ENCODE results near the gene TMEM170B.
A peak's percentile ranks its signal among the peaks of the same experiment; 100 is the strongest.

Gene TMEM170B

DNA sequence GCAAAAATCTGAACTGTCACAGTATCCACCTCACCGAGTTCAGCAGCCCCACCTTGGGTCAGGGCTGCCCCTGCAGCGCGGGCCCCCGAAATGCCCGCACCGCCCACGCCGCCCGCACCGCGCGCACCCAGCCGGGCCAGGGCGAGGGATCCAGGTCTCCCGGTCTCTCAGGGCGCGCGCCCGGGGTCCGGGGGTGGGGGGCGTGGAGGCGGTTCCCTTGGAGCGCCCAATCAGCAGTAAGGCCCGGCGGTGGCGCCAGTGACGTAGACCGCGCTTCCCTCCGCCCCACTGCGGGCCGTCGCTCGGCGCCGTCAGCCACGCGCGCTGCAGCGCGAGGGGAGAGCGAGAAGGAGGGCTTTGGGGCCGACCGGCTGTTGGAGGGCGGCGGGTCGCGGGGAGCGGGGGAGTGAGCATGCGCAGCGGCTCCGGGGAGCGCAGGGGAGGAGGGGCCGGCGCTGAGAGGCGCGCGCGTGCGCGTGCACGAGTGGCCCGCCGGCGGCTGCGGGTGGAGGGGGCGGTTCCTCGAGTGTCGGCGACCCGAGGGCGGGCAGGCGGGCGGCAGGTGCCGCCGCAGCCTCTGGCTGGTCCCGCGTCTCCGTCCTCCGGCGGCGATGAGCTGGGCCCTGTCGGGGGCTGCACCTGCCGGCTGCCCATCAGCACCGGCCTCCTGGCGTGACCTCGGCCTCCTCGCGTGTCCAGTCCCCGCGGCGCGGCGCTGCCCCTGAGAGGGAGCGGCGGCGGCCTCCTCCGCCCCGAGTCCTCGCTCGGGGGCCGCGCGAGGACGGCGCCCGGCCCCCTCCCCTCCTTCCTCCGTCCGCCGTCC lies at the start of gene TMEM170B:
Gene TMEM170B, plus strand, starts transcription at position 521 of the 823 bp plus-strand sequence. CDS start 529 bp downstream, outside the sequence.
- DNase-seq (ENCODE audit: low read depth in 3 of 3, low spot score in 1 of 3), result peak; percentile 88 to 98 (median 95)

- DNase-seq (ENCODE audit: low read depth in 3 of 3, low spot score in 1 of 3), result no peak
Measured at GRCh38 chr6:11490996-11491395, 46.6 kb upstream of the TMEM170B start.

GRCh38 chr6:11491596-11492463 lies 45.7 kb upstream of the TMEM170B start:
- DNase-seq (ENCODE audit: low read depth in 3 of 3, low spot score in 1 of 3), result no peak

DNA sequence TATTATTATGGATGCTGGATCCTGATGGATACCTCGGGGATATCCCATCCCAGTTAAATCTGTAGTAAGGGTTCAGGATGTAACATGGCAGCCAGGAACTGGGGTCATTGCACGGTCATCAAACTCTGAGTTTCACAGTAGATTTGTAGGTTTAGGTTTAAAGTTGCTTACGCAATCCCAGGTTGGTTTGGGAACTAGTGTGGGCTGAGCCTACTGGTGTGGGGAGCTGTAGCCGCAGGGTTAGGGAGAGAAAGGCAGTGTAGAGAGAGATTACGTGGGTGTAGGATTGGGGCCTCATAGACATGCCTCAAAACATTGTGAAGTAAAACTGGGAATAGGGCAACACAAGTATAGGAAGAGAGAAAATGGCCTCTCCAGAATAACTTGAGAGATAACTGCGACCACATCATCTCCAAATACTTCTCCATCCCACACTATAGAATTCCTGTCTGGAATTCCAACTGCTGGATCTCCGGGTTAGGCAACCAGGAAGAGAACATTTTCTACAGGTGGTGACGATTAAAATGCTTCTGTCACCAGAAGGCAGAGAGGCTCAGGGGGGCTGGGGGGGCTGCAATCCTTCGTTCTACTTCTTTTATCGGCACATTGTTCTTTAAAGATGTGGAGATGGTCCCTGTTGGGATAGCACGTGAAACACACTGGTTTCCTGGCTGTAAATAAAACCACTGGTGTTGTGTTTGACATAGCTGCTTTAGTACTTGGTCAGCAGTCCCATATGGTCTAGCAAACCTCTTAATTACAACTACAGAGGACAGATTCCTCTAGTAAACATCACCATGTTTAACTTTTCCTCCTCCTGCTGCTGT lies 44.9 kb upstream of the TMEM170B start:
- DNase-seq (ENCODE audit: low read depth in 3 of 3, low spot score in 1 of 3), result no peak

GRCh38 chr6:11493974-11494373 lies 43.6 kb upstream of the TMEM170B start:
- DNase-seq (ENCODE audit: low read depth in 3 of 3, low spot score in 1 of 3), result no peak

DNA sequence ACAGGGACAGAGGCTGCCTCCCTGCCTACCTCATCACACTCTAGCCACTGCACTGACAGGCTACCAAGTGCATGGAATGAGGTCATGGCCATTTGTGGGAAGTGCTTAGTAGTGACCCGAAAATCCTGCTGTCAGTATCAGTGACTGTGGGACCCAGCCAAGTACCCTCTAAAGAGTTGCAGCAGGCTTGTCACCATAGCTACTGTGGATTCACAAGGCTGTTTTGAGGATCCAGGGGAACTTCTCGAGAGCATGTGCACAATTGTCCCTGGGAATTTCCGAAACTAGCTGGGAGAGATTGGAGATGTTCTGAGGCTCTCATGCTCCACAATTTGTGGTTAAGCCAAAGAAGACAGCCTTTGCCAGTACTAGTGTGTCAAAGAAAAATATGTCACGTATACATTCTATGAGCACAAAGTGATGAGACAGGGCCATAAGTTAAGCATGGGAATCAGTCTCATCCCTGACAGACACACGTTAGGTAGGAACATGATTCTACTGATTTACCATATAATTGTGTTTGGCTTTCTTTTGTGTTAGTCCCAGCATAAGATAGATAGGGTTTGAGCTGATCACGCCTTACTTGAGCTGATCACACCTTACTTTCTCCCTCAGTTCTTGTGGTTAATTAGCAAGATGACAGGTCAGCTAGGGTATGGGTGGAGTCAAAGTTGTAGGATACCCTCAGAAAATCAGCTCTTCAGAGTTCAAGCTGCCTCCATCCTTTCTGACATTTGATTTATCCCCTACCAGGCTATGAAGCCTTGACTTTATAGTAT lies 42.6 kb upstream of the TMEM170B start:
- no peak for DNase-seq (ENCODE audit: low read depth in 3 of 3, low spot score in 1 of 3)

DNA sequence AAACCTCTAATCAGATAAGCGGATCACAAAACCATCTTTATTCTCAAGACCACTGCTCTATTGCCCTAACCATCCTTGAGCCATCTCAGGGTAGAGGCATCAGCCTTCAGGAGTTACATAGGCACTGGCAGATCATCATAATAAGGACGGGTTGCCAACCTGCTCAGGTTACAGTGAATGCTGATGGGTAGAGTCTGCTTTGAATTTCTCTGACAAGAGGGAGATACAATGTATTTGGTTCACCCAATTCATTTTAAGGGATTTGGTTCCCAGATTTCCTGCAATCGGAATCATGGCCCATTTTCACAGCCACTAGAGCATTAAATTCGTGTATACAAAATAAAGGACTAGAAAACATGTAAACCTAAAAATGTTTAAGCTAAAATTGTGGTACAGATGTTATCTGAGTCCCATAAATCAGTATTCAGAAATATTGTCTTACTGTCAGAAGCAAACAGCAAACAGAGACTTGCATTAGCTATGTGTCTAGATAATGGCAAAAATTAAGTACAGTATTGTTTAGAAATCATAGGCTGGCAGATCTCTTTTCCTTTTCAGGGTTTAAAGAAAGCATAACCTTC lies 41.9 kb upstream of the TMEM170B start:
- no peak for DNase-seq (ENCODE audit: low read depth in 3 of 3, low spot score in 1 of 3)

GRCh38 chr6:11496152-11497060 lies 41.1 kb upstream of the TMEM170B start:
- peak; percentile 22 to 57 (median 37) for DNase-seq (ENCODE audit: low read depth in 3 of 3, low spot score in 1 of 3)

DNA sequence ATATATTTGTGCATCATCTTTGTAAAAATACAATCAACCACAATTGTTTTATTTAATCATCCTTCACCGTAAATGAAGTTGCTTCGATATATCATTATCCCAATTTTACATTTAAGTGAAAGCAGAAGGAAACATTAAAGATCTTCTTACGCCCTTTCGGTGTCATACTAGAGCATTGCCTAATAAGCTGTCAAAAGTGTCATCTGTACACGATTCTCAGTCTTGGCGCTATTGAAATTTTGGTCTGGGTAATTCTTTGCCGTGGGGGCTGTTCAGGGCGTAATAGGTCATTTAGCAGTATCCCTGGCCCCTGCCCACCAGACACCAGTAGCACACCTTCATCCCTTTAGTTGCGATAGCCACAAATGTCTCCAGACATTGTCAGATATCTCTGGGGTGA lies 40.4 kb upstream of the TMEM170B start:
- DNase-seq (ENCODE audit: low read depth in 3 of 3, low spot score in 1 of 3), result no peak

GRCh38 chr6:11497881-11498280 lies 39.7 kb upstream of the TMEM170B start:
- no peak for DNase-seq (ENCODE audit: low read depth in 3 of 3, low spot score in 1 of 3)

GRCh38 chr6:11500008-11500407 lies 37.5 kb upstream of the TMEM170B start:
- DNase-seq (ENCODE audit: low read depth in 3 of 3, low spot score in 1 of 3), result no peak

DNA sequence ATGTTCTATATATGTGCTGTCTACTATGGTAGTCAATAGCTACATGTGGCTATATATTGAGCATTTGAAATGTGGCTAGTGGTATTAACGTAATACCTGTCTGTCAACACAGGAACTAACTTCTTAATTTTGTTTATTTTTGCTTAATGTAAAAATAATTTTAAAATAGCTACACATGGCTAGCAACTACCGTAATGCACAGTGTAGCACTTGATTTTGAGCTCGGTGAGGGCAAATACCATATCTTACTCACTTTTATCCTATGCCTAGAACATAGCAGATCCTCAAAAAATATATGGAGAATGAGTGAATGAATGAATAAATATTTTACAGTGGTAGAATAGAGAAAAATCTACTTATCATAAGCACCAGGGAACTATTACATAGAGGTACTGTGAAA lies 28.1 kb upstream of the TMEM170B start:
- no peak for DNase-seq (ENCODE audit: low read depth in 3 of 3, low spot score in 1 of 3)

DNA sequence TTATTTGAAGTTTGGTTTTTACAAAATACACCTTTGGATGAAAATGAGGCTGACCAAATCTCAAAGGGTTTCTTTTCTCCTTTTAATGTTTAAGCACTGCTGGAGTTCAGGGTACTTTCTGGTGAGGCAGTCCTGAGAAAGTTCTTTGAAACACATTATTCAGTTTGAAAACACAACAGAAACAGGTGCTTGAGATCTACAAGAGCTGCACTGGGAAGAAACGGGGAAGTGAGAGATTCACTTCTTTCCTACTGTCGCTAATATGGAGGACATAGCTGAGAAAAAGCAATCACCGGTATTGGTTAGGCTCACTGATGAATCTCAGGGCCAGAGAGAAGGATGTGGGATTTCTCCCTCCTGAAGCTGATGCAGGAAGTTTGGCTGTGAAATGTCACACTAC lies 22.9 kb upstream of the TMEM170B start:
- no peak for DNase-seq (ENCODE audit: low read depth in 3 of 3, low spot score in 1 of 3)

DNA sequence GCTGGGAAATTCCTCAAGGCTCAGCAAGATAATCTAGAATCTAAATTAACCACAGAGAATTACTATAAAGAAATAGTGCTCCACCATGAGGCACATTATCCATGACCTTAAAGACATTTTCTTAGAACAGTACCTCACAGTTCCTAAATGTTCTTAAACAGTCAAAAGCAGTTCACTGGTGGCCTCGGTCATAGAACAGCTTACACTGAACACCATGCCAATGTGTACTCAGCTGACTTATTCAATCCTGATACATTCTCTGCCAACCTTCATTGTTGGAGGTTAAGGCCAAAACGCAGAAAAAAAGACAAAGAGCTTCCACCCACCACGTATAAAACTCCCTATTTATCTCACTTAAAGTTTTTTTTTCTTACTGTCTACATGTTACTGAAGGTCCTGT lies 21.8 kb upstream of the TMEM170B start:
- no peak for DNase-seq (ENCODE audit: low read depth in 3 of 3, low spot score in 1 of 3)

GRCh38 chr6:11522812-11523605 lies 14.5 kb upstream of the TMEM170B start:
- no peak for DNase-seq (ENCODE audit: low read depth in 3 of 3, low spot score in 1 of 3)

- DNase-seq (ENCODE audit: low read depth in 3 of 3, low spot score in 1 of 3), result no peak
Measured at GRCh38 chr6:11525468-11526155, 11.9 kb upstream of the TMEM170B start.

GRCh38 chr6:11526156-11526505 lies 11.4 kb upstream of the TMEM170B start:
- DNase-seq (ENCODE audit: low read depth in 3 of 3, low spot score in 1 of 3), result no peak

All from stimulated activated CD4-positive, alpha-beta T cell treated with anti-CD3 and anti-CD28 coated beads, TNF-alpha, amount 100 ng/mL, for 1 hour (primary cell).